ENCODE results near the gene ZNF335. TPM values are rescaled to one million over a fixed set of nuclear protein-coding genes. Genes with fewer than 3 reads are reported as not detected.

ZNF335 gene
- total and polyA plus RNA-seq, 2 of the 8 experiments (the other 6 are each of a cell fraction or from before 2014, with no cell fraction given) = 12.4 to 14.6 TPM

GRCh38 chr20:45999557-46000261 lies 27.7 kb upstream of the ZNF335 start:
- no peak for FAIRE-seq
- Histone ChIP-seq H4K5ac (ENCODE audit: insufficient read length, low read depth, low read length) (no peak overlapping the region), H2BK5ac (ENCODE audit: low read depth, low read length) (no peak overlapping the region), H4K20me1 (replicated peaks in 1 of 2; ENCODE audit: control insufficient read depth in 1 of 2, insufficient read depth in 2 of 2, low read length in 2 of 2) (no peaks in the 10 kb centered on the region), H2BK12ac (ENCODE audit: low read depth, low read length) (peak overlapping the region; percentile 39; the same call in 1 of the 2 replicates), H2AK5ac (ENCODE audit: low read depth, low read length) (no peak overlapping the region), H2BK20ac (ENCODE audit: low read length) (no peak overlapping the region), H3K36me3 (ENCODE audit: control insufficient read depth in 2 of 4, insufficient read depth in 4 of 4, low read length in 3 of 4) (no peaks in the 10 kb centered on the region), H3K27me3 (replicated peaks in 1 of 4; ENCODE audit: control insufficient read depth in 3 of 4, extremely low read depth in 1 of 4, insufficient read depth in 3 of 4, low read length in 3 of 4) (no peaks in the 10 kb centered on the region), H3K23ac (ENCODE audit: insufficient read length) (no peak overlapping the region), H3K4ac (replicated peaks; ENCODE audit: insufficient read length, low read depth, low read length) (no peak overlapping the region), H3K27ac (ENCODE audit: low read depth, low read length) (no peak overlapping the region), H3K56ac (replicated peaks; ENCODE audit: insufficient read length, low read depth, low read length) (no peak overlapping the region), H3K4me3 (ENCODE audit: extremely low read depth in 1 of 4, insufficient read depth in 2 of 4, low read depth in 3 of 4, low read length in 4 of 4) (no peak overlapping the region), H3K79me2 (ENCODE audit: control insufficient read depth in 1 of 2, insufficient read depth in 2 of 2, low read length in 2 of 2) (no peaks in the 10 kb centered on the region), H3K23me2 (ENCODE audit: low read depth, low read length) (peaks cover 2% of the 10 kb centered on the region; the same call in 1 of the 2 replicates), H2AFZ (ENCODE audit: low read length) (no peak overlapping the region), H4K91ac (replicated peaks; ENCODE audit: insufficient read length, low read length) (no peak overlapping the region), H3K4me1 (replicated peaks in 1 of 4; ENCODE audit: control insufficient read depth in 3 of 4, insufficient read depth in 4 of 4, low read length in 3 of 4) (peaks cover 3 to 14% (median 11%) of the 10 kb centered on the region in 4 experiments), H3K9me3 (ENCODE audit: insufficient read depth in 2 of 2, low read depth in 1 of 2, low read length in 1 of 2) (no peaks in the 10 kb centered on the region), H3K14ac (ENCODE audit: insufficient read length) (no peak overlapping the region), H4K8ac (ENCODE audit: extremely low read depth, insufficient read depth, low read length) (no peak overlapping the region), H3K4me2 (ENCODE audit: insufficient read depth in 1 of 2, low read depth in 2 of 2, low read length in 2 of 2) (no peak overlapping the region), H3K18ac (ENCODE audit: extremely low read depth, low read length) (peak overlapping the region; percentile 71; the same call in 1 of the 2 replicates), H3K79me1 (ENCODE audit: low read depth, low read length) (no peaks in the 10 kb centered on the region), H2BK15ac (ENCODE audit: low read length) (no peak overlapping the region), H3K9ac (replicated peaks in 1 of 4; ENCODE audit: extremely low read depth in 1 of 4, low read depth in 3 of 4, low read length in 3 of 4) (no peak overlapping the region), H2BK120ac (replicated peaks; ENCODE audit: low read depth, low read length) (no peak overlapping the region)
- POLR2A ChIA-PET (ENCODE audit: partially characterized antibody) = interaction anchor here (1.4 to 2.9 kb wide), 4 partner anchors 10 to 63 kb away, joined by 3 to 12 read pairs (median 6); partner anchors contain the start of gene MMP9
- 94% methylated on average over 4 of the region's 4 CpGs; no CpG with 5 or more reads in 1 of the 2 experiments for WGBS, 2 experiments (ENCODE audit: extremely low coverage in 1 of 2, insufficient coverage in 1 of 2, insufficient read length in 1 of 2, insufficient replicate concordance in 2 of 2, low coverage in 1 of 2, low lambda C conversion rate in 2 of 2, missing lambda C conversion rate in 1 of 2)
- CTCF ChIA-PET (ENCODE audit: partially characterized antibody) = interaction anchor here (0.7 to 14.5 kb wide), 10 partner anchors 8 to 452 kb away, joined by 3 to 114 read pairs (median 4); partner anchors contain the start of genes CTSA, EPPIN and NEURL2
- no peak for DNase-seq (ENCODE audit: low read depth in 1 of 2, low spot score in 2 of 2)
- no peak for TF ChIP-seq HDAC2 (IDR thresholded peaks at IDR 0.05; ENCODE audit: borderline replicate concordance in 1 of 2, low read depth in 2 of 2, low read length in 2 of 2)
- no peak for TF ChIP-seq RAD21 (IDR thresholded peaks at IDR 0.05 in 1 of 2, conservative IDR thresholded peaks at IDR 0.05 in 1 of 2; ENCODE audit: low read depth in 2 of 2, low read length in 2 of 2)
- TF ChIP-seq MAFK (IDR thresholded peaks at IDR 0.05; ENCODE audit: low read depth, low read length) = no peak

All from H1 (cell line).